Hematopoietic multipotent progenitor cell treated with erythropoietin and hydrocortisone succinate and interleukin-3 and kit ligand, for 15 days (in vitro differentiated cells): ENCODE results near the gene PLCL1.
A peak's percentile ranks its signal among the peaks of the same experiment; 100 is the strongest.

Source experiments
- DNase-seq: peaks from one replicate; pipeline ENCODE4 v3.0.0-alpha.2; 2015; ENCODE audit warnings: low spot score

The PLCL1 gene

GRCh38 chr2:197804049-197804757 lies at the start of gene PLCL1:
TSS of gene PLCL1 (plus strand) at chr2:197804593.
- DNase-seq: peak; percentile 4

GRCh38 chr2:197759013-197759412 lies 45.4 kb upstream of the PLCL1 start:
- DNase-seq: no peak

GRCh38 chr2:197759625-197760292 lies 44.6 kb upstream of the PLCL1 start:
- no peak for DNase-seq

- DNase-seq: no peak
Observed at GRCh38 chr2:197760293-197760657, 44.1 kb upstream of the PLCL1 start.

GRCh38 chr2:197777823-197778407 lies 26.5 kb upstream of the PLCL1 start:
- peak; percentile 56 for DNase-seq

- no peak for DNase-seq
Observed at GRCh38 chr2:197779261-197779660, 25.1 kb upstream of the PLCL1 start.

- DNase-seq: no peak
Observed at GRCh38 chr2:197782126-197782525, 22.3 kb upstream of the PLCL1 start.

- DNase-seq: no peak
Observed at GRCh38 chr2:197784956-197785941, 19.1 kb upstream of the PLCL1 start, which contains the start of gene BOLL. TSS of gene BOLL (minus strand) at chr2:197785319. CDS start at chr2:197781850, 3,469 bp downstream.

- peak; percentile 19 for DNase-seq
Observed at GRCh38 chr2:197786010-197786877, 18.1 kb upstream of the PLCL1 start.

- no peak for DNase-seq
Observed at GRCh38 chr2:197793456-197793855, 10.9 kb upstream of the PLCL1 start.

- DNase-seq: no peak
Observed at GRCh38 chr2:197795277-197795676, 9.1 kb upstream of the PLCL1 start.

GRCh38 chr2:197798187-197798586 lies 6.2 kb upstream of the PLCL1 start:
- DNase-seq: no peak

- no peak for DNase-seq
Observed at GRCh38 chr2:197799068-197799467, 5.3 kb upstream of the PLCL1 start.

GRCh38 chr2:197800091-197800490 lies 4.3 kb upstream of the PLCL1 start:
- DNase-seq: no peak

- no peak for DNase-seq
Observed at GRCh38 chr2:197801033-197801432, 3.4 kb upstream of the PLCL1 start.

GRCh38 chr2:197803033-197803444 lies 1.4 kb upstream of the PLCL1 start:
- no peak for DNase-seq

- DNase-seq: no peak
Observed at GRCh38 chr2:197804758-197805714, 643 bp downstream of the PLCL1 start.

- DNase-seq: no peak
Observed at GRCh38 chr2:197805715-197806633, 1.6 kb downstream of the PLCL1 start.

- no peak for DNase-seq
Observed at GRCh38 chr2:197809064-197809463, 4.7 kb downstream of the PLCL1 start.
